Peyer's patch (tissue), 4 donors: ENCODE data around the gene OR4D5.

Source experiments
- POLR2A ChIP-seq, 2 donors: fragments of 450-650 bp; IDR thresholded peaks; one replicate each; pipeline ENCODE4 v1.5.1; 2017; ENCODE audit warnings: antibody characterized with exemption in 2 of 2, mild to moderate bottlenecking in 2 of 2, moderate library complexity in 2 of 2
- TF ChIP-seq, protein P1 (sequence below), 6 experiments: fragments of 450-650 bp in 4 of 6; fragments of 200-600 bp in 2 of 6; sonication (generic) in 1 of 6; IDR thresholded peaks; one replicate each; pipeline ENCODE4 v1.5.1; 2017 to 2019; ENCODE audit warnings: antibody characterized with exemption in 6 of 6, mild to moderate bottlenecking in 3 of 6, moderate library complexity in 1 of 6

DNA sequence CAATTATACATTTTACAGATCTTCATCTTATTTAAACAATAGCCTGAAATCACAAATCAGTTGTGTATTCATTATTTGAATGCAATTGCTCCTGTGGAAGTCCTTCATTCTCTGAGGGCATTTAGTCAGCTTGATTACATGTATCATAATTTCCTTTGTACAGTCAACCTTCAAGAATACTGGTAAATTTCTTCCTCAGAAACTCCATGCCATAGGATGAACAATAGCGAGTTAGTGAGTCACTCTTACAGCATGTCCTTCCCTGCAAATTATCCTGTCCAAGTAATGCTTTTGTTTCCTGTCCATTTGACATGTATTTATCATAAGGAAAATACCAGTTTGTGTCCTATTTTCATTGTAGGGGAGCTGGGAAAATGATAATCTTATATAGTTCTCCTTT lies 34.4 kb downstream of the OR4D5 start:
- TF ChIP-seq, protein P1, sequence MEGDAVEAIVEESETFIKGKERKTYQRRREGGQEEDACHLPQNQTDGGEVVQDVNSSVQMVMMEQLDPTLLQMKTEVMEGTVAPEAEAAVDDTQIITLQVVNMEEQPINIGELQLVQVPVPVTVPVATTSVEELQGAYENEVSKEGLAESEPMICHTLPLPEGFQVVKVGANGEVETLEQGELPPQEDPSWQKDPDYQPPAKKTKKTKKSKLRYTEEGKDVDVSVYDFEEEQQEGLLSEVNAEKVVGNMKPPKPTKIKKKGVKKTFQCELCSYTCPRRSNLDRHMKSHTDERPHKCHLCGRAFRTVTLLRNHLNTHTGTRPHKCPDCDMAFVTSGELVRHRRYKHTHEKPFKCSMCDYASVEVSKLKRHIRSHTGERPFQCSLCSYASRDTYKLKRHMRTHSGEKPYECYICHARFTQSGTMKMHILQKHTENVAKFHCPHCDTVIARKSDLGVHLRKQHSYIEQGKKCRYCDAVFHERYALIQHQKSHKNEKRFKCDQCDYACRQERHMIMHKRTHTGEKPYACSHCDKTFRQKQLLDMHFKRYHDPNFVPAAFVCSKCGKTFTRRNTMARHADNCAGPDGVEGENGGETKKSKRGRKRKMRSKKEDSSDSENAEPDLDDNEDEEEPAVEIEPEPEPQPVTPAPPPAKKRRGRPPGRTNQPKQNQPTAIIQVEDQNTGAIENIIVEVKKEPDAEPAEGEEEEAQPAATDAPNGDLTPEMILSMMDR (IDR thresholded peaks at IDR 0.05), result no peak
- no peak for TF ChIP-seq POLR2A (IDR thresholded peaks at IDR 0.05)
